Measurements from ENCODE around the gene MPL. TPM values are rescaled to one million over a fixed set of nuclear protein-coding genes. Genes with fewer than 3 reads are reported as not detected.

Gene MPL
- total and polyA plus RNA-seq, 11 donors = 0.11 to 0.98 (median 0.48) TPM; not detected in 1

DNA sequence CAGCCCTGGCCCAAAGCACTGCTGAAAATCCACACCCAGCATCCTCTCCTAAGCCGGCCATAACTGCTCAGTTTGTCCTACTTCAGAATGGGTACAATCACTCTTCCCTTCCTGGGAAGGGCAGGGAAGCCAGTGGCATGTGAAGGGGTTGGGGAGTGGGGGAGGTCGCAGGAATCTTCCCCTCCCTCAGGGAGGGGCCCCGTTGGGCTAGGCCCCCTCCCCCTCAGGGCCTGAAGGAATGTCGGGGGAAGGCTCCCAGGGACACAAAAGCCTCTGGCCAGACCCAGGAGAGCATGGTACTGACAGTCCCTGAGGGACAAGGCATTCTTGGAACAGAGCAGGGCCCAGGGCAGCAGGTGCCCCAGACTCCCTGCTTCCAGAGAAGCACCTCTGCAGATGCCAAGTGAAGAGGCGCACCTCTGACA, 29.0 kb downstream of the MPL start:
- intact Hi-C loops (cut with DNase I) = loop anchor here in 4 of 10 donors (5.0 kb wide), 2 partner anchors 64 to 129 kb away; partner anchors contain the start of gene TIE1 (in 1 of the 4)

DNA sequence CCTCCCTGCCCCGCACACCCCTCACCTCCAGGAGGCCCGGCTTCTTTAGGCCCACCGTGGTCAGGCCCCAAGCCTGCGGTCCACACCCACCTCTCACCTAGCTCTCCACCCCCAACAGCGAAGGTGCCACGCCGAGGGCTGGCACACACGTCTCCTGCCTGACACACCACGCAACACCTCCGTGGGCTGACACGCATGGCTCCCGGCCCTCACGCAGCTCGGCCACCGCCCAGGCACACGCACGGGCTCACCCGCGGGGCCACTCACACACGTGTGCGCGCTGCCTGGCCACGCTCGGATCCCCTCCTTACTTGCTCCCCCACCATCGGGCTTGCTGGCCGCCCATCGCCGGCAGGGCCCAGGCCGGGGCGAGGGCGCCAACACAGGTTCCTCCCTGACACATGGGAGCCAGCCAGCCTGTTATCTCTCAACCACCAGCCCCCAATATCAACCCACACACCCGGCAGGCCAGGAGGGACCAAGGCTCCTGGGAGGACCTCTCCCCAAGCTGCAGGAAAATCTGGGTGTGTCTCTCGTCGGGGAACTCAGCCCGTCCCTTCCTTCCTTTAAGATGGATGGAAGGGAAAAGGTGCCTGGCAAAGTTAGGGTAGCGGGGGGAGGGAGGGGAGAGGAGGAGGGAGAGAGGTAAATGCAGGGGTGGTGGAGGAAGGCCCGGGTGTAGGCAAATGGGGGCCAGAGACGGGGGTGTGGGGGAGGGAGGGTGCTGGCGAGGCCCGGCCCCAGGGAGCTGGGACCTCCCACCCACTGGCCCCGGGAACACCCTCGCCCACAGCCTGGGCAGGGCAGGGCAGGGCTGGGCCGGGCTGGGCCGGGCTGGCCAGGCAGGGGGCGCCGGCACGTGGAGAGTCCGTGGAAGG, 29.6 kb downstream of the MPL start:
- peak in 3 of 5 donors; percentile 33 to 70 (median 41) for DNase-seq
- WGBS, 4 donors = 1 to 6% (median 2%) methylated on average over 17 to 48 of the region's 48 CpGs
- intact Hi-C loops (cut with DNase I) = loop anchor here in 4 of 10 donors (5.0 kb wide), 2 partner anchors 65 to 130 kb away; partner anchors contain the start of gene TIE1 (in 1 of the 4)

More for the DNA sequence above, 29.0 kb downstream of the MPL start:
- Histone ChIP-seq H3K4me3 (peak overlapping the region; percentile 54 to 97 (median 90)), H3K9me3 (no peaks in the 10 kb centered on the region), H3K36me3 (peaks cover 3 to 45% (median 40%) of the 10 kb centered on the region in 9 donors), H3K4me1 (peaks cover 0 to 32% (median 26%) of the 10 kb centered on the region in 12 donors), H3K27me3 (no peaks in the 10 kb centered on the region), H3K27ac (peak overlapping the region in 11 of 12 donors; percentile 91 to 99 (median 97))
- ATAC-seq (no peak), DNase-seq (no peak)
- WGBS, 4 donors = 13 to 27% (median 26%) methylated on average over 3 to 5 of the region's 5 CpGs
- TF ChIP-seq, protein P1, sequence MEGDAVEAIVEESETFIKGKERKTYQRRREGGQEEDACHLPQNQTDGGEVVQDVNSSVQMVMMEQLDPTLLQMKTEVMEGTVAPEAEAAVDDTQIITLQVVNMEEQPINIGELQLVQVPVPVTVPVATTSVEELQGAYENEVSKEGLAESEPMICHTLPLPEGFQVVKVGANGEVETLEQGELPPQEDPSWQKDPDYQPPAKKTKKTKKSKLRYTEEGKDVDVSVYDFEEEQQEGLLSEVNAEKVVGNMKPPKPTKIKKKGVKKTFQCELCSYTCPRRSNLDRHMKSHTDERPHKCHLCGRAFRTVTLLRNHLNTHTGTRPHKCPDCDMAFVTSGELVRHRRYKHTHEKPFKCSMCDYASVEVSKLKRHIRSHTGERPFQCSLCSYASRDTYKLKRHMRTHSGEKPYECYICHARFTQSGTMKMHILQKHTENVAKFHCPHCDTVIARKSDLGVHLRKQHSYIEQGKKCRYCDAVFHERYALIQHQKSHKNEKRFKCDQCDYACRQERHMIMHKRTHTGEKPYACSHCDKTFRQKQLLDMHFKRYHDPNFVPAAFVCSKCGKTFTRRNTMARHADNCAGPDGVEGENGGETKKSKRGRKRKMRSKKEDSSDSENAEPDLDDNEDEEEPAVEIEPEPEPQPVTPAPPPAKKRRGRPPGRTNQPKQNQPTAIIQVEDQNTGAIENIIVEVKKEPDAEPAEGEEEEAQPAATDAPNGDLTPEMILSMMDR (IDR thresholded peaks at IDR 0.05) = no peak
- TF ChIP-seq POLR2A (IDR thresholded peaks at IDR 0.05) = no peak

DNA sequence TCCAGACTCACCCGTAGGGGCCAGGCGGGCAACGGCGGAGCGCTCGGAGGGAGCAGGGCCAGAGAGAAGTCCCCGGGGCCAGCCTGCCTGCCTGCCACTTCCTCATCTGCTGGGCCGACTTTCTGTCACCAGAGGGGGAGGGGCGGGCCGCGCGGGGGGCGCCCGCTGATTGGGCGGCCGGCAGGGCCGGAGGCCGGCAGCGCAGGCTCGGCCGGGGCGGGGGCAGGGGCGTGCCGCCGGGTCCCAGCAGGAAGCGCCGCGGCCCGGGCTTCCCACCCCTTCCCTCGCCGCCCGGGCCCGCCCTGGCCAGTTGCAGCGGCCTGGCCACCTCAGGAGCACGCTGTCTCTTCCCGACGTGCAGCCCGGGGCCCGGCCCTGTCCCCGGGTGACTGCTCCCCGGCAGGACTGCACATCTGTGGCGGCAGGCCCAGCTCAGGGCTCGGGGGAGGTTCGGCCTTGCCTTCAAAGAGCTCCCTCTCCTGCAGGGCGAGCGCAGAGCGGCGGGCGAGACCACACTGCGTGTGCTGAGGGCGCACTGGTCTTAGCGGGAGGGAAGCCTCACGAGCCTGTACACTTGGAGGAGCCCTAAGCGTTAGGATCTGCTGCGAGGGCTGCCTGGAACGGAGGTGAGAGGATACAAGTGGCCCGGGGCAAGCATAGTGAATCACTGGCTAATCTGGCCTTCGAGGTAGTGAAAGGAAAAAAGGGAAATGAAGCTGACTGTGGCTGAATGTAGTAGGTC, 30.5 kb downstream of the MPL start, which contains the start of gene ELOVL1:
Gene ELOVL1, minus strand, starts transcription at position 108 of the 742 bp plus-strand sequence. CDS start 2,402 bp downstream, outside the sequence.
- H3K4me1 ChIP-seq = peaks cover under 1 to 38% (median 28%) of the 10 kb centered on the region in 12 donors
- WGBS, 4 donors = 0 to 1% (median 0%) methylated on average over 30 to 58 of the region's 58 CpGs
- H3K27ac ChIP-seq = peak within 1 kb of the TSS; percentile 91 to 99 (median 97)
- no peaks in the 10 kb centered on the region for H3K27me3 ChIP-seq
- ATAC-seq (peak; percentile 86 to 97 (median 94)), DNase-seq (peak; percentile 95 to 97 (median 95))
- peaks cover 3 to 31% (median 25%) of the 10 kb centered on the region in 9 donors for H3K36me3 ChIP-seq
- no peaks in the 10 kb centered on the region for H3K9me3 ChIP-seq
- intact Hi-C loops (cut with DNase I) = loop anchor here in 5 of 10 donors (1.0 to 5.0 kb wide), 4 partner anchors 10 to 131 kb away; partner anchors contain the start of genes MED8 (in 2 of the 5), SZT2 (in 2 of the 5), CDC20 (in 1 of the 5) and TIE1 (in 1 of the 5)
- H3K4me3 ChIP-seq = peak within 1 kb of the TSS; percentile 54 to 97 (median 90)
- TF ChIP-seq, protein P1 (IDR thresholded peaks at IDR 0.05) = peak in 5 of 12 donors; percentile 18 to 62 (median 39)
- TF ChIP-seq POLR2A (IDR thresholded peaks at IDR 0.05) = peak in 1 of 2 donors; percentile 93

More for the DNA sequence above, 29.6 kb downstream of the MPL start:
- TF ChIP-seq POLR2A (IDR thresholded peaks at IDR 0.05) = no peak
- TF ChIP-seq, protein P1 (IDR thresholded peaks at IDR 0.05) = no peak
- peaks cover 3 to 39% (median 33%) of the 10 kb centered on the region in 9 donors for H3K36me3 ChIP-seq
- peaks cover 0 to 32% (median 26%) of the 10 kb centered on the region in 12 donors for H3K4me1 ChIP-seq
- no peaks in the 10 kb centered on the region for H3K27me3 ChIP-seq
- H3K27ac ChIP-seq = peak overlapping the region; percentile 91 to 99 (median 97)
- peak in 3 of 4 donors; percentile 63 to 73 (median 71) for ATAC-seq
- peak overlapping the region; percentile 54 to 97 (median 90) for H3K4me3 ChIP-seq
- no peaks in the 10 kb centered on the region for H3K9me3 ChIP-seq
